ENCODE results near the gene NHS.

Gene NHS

GRCh38 chrX:17405225-17405969 lies 30.4 kb downstream of the NHS start:
- no peak for DNase-seq

- DNase-seq = no peak
Measured at GRCh38 chrX:17409566-17410290, 34.7 kb downstream of the NHS start.

GRCh38 chrX:17410651-17411050 lies 35.7 kb downstream of the NHS start:
- DNase-seq = no peak

- DNase-seq = no peak
Measured at GRCh38 chrX:17411205-17411604, 36.2 kb downstream of the NHS start.

- no peak for DNase-seq
Measured at GRCh38 chrX:17412692-17413091, 37.7 kb downstream of the NHS start.

GRCh38 chrX:17413228-17413627 lies 38.2 kb downstream of the NHS start:
- DNase-seq = no peak

- peak in 14 of 56 donors; percentile 0 to 24 (median 1) for DNase-seq
Measured at GRCh38 chrX:17414027-17414658, 39.1 kb downstream of the NHS start.

- DNase-seq = peak in 16 of 56 donors; percentile 0 to 20 (median 0)
Measured at GRCh38 chrX:17414839-17415238, 39.8 kb downstream of the NHS start.

- DNase-seq = no peak
Measured at GRCh38 chrX:17415242-17415810, 40.3 kb downstream of the NHS start.

- no peak for DNase-seq
Measured at GRCh38 chrX:17417372-17417771, 42.4 kb downstream of the NHS start.

- no peak for DNase-seq
Measured at GRCh38 chrX:17425136-17425535, 50.1 kb downstream of the NHS start.

GRCh38 chrX:17425551-17425950 lies 50.6 kb downstream of the NHS start:
- DNase-seq = no peak

GRCh38 chrX:17431171-17431570 lies 56.2 kb downstream of the NHS start:
- DNase-seq = no peak

GRCh38 chrX:17432158-17432557 lies 57.2 kb downstream of the NHS start:
- no peak for DNase-seq

GRCh38 chrX:17433965-17434364 lies 59.0 kb downstream of the NHS start:
- no peak for DNase-seq

- no peak for DNase-seq
Measured at GRCh38 chrX:17435476-17435875, 60.5 kb downstream of the NHS start.

- no peak for DNase-seq
Measured at GRCh38 chrX:17438221-17438620, 63.2 kb downstream of the NHS start.

- no peak for DNase-seq
Measured at GRCh38 chrX:17440258-17440657, 65.3 kb downstream of the NHS start.

GRCh38 chrX:17440836-17441235 lies 65.8 kb downstream of the NHS start:
- no peak for DNase-seq

- no peak for DNase-seq
Measured at GRCh38 chrX:17441965-17442364, 67.0 kb downstream of the NHS start.

- DNase-seq = no peak
Measured at GRCh38 chrX:17442898-17443297, 67.9 kb downstream of the NHS start.

- DNase-seq = no peak
Measured at GRCh38 chrX:17443556-17443955, 68.6 kb downstream of the NHS start.
